Keratinocyte (primary cell): ENCODE data around the gene ZNF653.

Source experiments
- CTCF ChIP-seq, 3 experiments: IDR thresholded peaks in 1 of 3; conservative IDR thresholded peaks in 1 of 3; optimal IDR thresholded peaks in 1 of 3; 2 replicates in 2 of 3; 3 replicates in 1 of 3; pipeline versions ENCODE3 to v1.5.1; 2011; ENCODE audit warnings: low read length in 3 of 3, mild to moderate bottlenecking in 3 of 3, moderate library complexity in 2 of 3, control low read depth in 1 of 3, inconsistent platforms in 1 of 3; ENCODE audit not compliant: insufficient read depth in 2 of 3; ENCODE audit errors: extremely low read depth in 1 of 3
- EZH2 ChIP-seq: IDR thresholded peaks from one replicate; pipeline ENCODE4 v1.6.1; 2012; ENCODE audit warnings: inconsistent platforms, mild to moderate bottlenecking, low read length, moderate library complexity

- TF ChIP-seq CTCF (optimal IDR thresholded peaks at IDR 0.05 in 1 of 3, IDR thresholded peaks at IDR 0.05 in 1 of 3, conservative IDR thresholded peaks at IDR 0.05 in 1 of 3; ENCODE audit: extremely low read depth in 1 of 3, insufficient read depth in 2 of 3, low read length in 3 of 3) (no peak), EZH2 (no peak)
Observed at GRCh38 chr19:11506967-11507366, 1.3 kb upstream of the ZNF653 start.
